Trophoblast cell (in vitro differentiated cells and primary cell): Measurements from ENCODE around the gene LPCAT1.

Experiments
- DNase-seq, 2 donors: peaks; one replicate each; pipeline ENCODE4 v3.0.0-alpha.2; 2016
- H2AFZ ChIP-seq: 2 replicates; pipeline ENCODE4 v1.6.1; 2013; ENCODE audit warnings: low read length, moderate library complexity, mild to moderate bottlenecking; ENCODE audit not compliant: insufficient read depth, poor library complexity
- H2AK5ac ChIP-seq: 2 replicates; pipeline ENCODE4 v1.6.1; 2013; ENCODE audit warnings: mild to moderate bottlenecking, low read length
- H2BK120ac ChIP-seq: 2 replicates; pipeline ENCODE4 v1.6.1; 2013; ENCODE audit warnings: low read length, mild to moderate bottlenecking, moderate library complexity; ENCODE audit not compliant: insufficient read depth, poor library complexity
- H2BK12ac ChIP-seq: 2 replicates; pipeline ENCODE4 v1.6.1; 2013; ENCODE audit warnings: mild to moderate bottlenecking, low read length, moderate library complexity
- H2BK5ac ChIP-seq: 2 replicates; pipeline ENCODE4 v1.6.1; 2013; ENCODE audit warnings: low read length, low read depth, moderate library complexity, mild to moderate bottlenecking; ENCODE audit not compliant: poor library complexity
- H3K14ac ChIP-seq: 2 replicates; pipeline ENCODE4 v1.6.1; 2013; ENCODE audit warnings: mild to moderate bottlenecking, low read length
- H3K18ac ChIP-seq: 2 replicates; pipeline ENCODE4 v1.6.1; 2013; ENCODE audit warnings: mild to moderate bottlenecking, low read length
- H3K23ac ChIP-seq: 2 replicates; pipeline ENCODE4 v1.6.1; 2013; ENCODE audit warnings: low read length
- H3K27ac ChIP-seq: 2 replicates; pipeline ENCODE4 v1.5.1; 2013; ENCODE audit warnings: low read depth, mild to moderate bottlenecking, inconsistent platforms, low read length, moderate library complexity
- H3K27me3 ChIP-seq: 2 replicates; pipeline ENCODE4 v1.6.1; 2013; ENCODE audit warnings: inconsistent platforms, mild to moderate bottlenecking, low read length, moderate library complexity; ENCODE audit not compliant: insufficient read depth
- H3K36me3 ChIP-seq, 2 experiments: 1 replicate in 1 of 2; 2 replicates in 1 of 2; pipeline ENCODE4 v1.6.1; 2013; ENCODE audit warnings: low read length in 2 of 2, mild to moderate bottlenecking in 2 of 2, moderate library complexity in 1 of 2; ENCODE audit not compliant: insufficient read depth in 2 of 2, control insufficient read depth in 1 of 2
- H3K4ac ChIP-seq: 2 replicates; pipeline ENCODE4 v1.6.1; 2013; ENCODE audit warnings: low read depth, mild to moderate bottlenecking, low read length, moderate library complexity
- H3K4me1 ChIP-seq, 2 experiments: 1 replicate in 1 of 2; 2 replicates in 1 of 2; pipeline ENCODE4 v1.6.1; 2013; ENCODE audit warnings: low read length in 2 of 2, mild to moderate bottlenecking in 2 of 2, moderate library complexity in 1 of 2; ENCODE audit not compliant: insufficient read depth in 2 of 2, control insufficient read depth in 1 of 2
- H3K4me2 ChIP-seq: 2 replicates; pipeline ENCODE4 v1.6.1; 2013; ENCODE audit warnings: inconsistent platforms, mild to moderate bottlenecking, low read length, moderate library complexity
- H3K4me3 ChIP-seq: 2 replicates; pipeline ENCODE4 v1.5.1; 2013; ENCODE audit warnings: mild to moderate bottlenecking, low read depth, low read length, inconsistent platforms
- H3K79me1 ChIP-seq: one replicate; pipeline ENCODE4 v1.6.1; 2013; ENCODE audit warnings: low read length
- H3K79me2 ChIP-seq: 2 replicates; pipeline ENCODE4 v1.6.1; 2013; ENCODE audit warnings: low read length, mild to moderate bottlenecking; ENCODE audit not compliant: control insufficient read depth, insufficient read depth, poor library complexity
- H3K9ac ChIP-seq: 2 replicates; pipeline ENCODE4 v1.6.1; 2013; ENCODE audit warnings: mild to moderate bottlenecking, low read length
- H3K9me3 ChIP-seq: 2 replicates; pipeline ENCODE4 v1.6.1; 2013; ENCODE audit warnings: low read depth, mild to moderate bottlenecking, control low read depth, inconsistent platforms, low read length; ENCODE audit not compliant: insufficient read depth
- H4K12ac ChIP-seq: 2 replicates; pipeline ENCODE4 v1.6.1; 2013; ENCODE audit warnings: low read depth, mild to moderate bottlenecking, low read length, moderate library complexity
- H4K8ac ChIP-seq: 2 replicates; pipeline ENCODE4 v1.6.1; 2013; ENCODE audit warnings: low read depth, mild to moderate bottlenecking, low read length, moderate library complexity
- H4K91ac ChIP-seq: one replicate; pipeline ENCODE4 v1.6.1; 2013; ENCODE audit warnings: low read depth, mild to moderate bottlenecking, low read length, moderate library complexity
- WGBS: extraction: QIAGEN DNeasy Blood & Tissue Kit; methylation state at CpG from one replicate; pipeline ENCODE4 v1.1.7; 2013; ENCODE audit warnings: missing lambda C conversion rate; ENCODE audit not compliant: insufficient read length, insufficient coverage; ENCODE audit errors: extremely low coverage; 5-methylcytosine and 5-hydroxymethylcytosine counted together

The LPCAT1 gene

DNA sequence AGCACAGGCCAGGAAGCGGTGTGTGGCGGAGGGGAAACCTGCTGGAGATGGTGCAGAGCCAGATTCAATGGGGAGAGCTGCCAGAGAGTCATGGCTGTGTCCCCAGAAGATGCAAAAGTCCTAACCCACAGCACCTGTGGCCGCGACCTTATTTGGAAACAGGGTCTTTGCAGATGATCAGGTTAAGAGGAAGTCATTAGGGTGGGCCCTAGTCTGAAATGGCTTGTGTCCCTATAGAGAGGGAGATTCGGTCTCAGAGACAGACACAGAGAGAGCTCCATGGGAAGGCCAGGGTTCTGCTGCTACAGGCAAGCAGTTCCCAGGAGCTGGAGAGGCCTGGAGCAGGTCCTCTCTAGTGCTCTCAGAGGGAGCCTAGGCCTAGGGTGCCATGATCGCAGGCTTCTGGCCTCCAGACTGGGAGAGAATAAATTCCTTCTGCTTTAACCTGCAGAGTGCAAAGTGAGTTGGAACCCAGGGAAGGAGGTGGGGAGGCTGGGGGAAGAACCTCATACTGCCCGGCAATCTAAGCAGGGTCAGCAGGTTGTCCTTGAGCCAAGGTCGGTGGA is 1.9 kb upstream of the LPCAT1 start:
- Histone ChIP-seq H2BK12ac (no peak overlapping the region), H3K27ac (no peak overlapping the region), H2AFZ (no peak overlapping the region), H4K91ac (no peak overlapping the region), H3K4me3 (no peak overlapping the region), H2BK120ac (no peak overlapping the region), H3K79me1 (peaks cover 24% of the 10 kb centered on the region), H3K18ac (no peak overlapping the region), H3K14ac (no peak overlapping the region), H3K9ac (no peak overlapping the region), H4K8ac (no peak overlapping the region), H2AK5ac (no peak overlapping the region), H3K23ac (no peak overlapping the region), H2BK5ac (no peak overlapping the region), H3K9me3 (no peaks in the 10 kb centered on the region), H3K36me3 (peaks cover 2 to 3% of the 10 kb centered on the region in 2 experiments), H3K4ac (no peak overlapping the region), H3K79me2 (peaks cover 21% of the 10 kb centered on the region), H3K4me1 (peaks cover 10 to 11% of the 10 kb centered on the region in 2 experiments), H3K4me2 (no peak overlapping the region), H3K27me3 (no peaks in the 10 kb centered on the region), H4K12ac (no peak overlapping the region)
- no peak for DNase-seq
- no CpG with 5 or more reads among the region's 8 CpGs for WGBS

DNA sequence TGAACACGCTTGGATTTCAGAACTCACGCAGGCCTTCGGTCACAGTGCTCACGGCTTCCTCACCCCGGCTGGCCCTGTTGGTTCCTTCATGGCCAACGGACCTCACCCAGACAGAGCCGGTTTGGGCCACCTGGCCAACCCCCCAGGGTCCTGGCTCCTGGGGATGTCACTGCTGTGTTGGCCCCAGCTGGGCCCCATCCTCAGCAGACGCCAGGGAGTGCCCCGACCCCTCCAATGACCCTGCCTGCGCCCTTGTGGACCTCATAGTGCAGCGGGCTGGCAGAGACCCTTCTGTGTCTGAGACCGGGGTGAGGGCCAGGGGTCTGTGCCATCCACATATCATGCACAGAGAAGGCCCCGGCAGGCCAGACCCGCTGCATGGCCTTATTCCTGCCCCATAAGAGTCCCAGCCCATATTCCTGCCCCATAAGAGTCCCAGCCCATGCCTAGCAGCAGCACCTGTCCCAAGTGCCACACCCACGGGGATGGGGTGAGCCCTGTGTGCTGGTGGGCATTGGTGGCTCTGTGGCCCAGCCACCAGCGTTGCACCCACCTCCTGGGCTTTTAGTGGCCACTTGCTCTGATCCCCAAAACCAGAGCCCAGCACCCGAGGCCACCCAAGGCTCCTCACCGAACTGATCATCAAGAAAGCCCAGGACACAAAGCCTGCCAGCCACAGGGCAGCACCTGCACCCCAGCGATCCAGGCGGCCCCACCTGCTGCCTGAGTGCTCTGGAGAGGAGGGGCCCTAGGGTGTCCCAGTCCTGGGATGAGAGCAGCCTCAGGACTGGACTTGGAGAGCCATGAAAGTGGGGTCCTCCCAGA is 1.3 kb upstream of the LPCAT1 start:
- Histone ChIP-seq H4K12ac (peak overlapping the region; percentile 99), H3K4me1 (peaks cover 10 to 11% of the 10 kb centered on the region in 2 experiments), H2AFZ (no peak overlapping the region), H3K4me2 (no peak overlapping the region), H3K4me3 (no peak overlapping the region), H2BK12ac (peak overlapping the region; percentile 11), H2BK5ac (no peak overlapping the region), H3K14ac (no peak overlapping the region), H3K36me3 (peaks cover 6 to 7% of the 10 kb centered on the region in 2 experiments), H3K23ac (no peak overlapping the region), H3K79me1 (peaks cover 24% of the 10 kb centered on the region), H3K4ac (no peak overlapping the region), H3K27ac (no peak overlapping the region), H4K8ac (peak overlapping the region; percentile 31), H3K18ac (no peak overlapping the region), H4K91ac (peak overlapping the region; percentile 95), H3K79me2 (peaks cover 24% of the 10 kb centered on the region), H2AK5ac (peak overlapping the region; percentile 94), H2BK120ac (peak overlapping the region; percentile 87), H3K27me3 (no peaks in the 10 kb centered on the region), H3K9me3 (no peaks in the 10 kb centered on the region), H3K9ac (no peak overlapping the region)
- no CpG with 5 or more reads among the region's 20 CpGs for WGBS
- DNase-seq: no peak

DNA sequence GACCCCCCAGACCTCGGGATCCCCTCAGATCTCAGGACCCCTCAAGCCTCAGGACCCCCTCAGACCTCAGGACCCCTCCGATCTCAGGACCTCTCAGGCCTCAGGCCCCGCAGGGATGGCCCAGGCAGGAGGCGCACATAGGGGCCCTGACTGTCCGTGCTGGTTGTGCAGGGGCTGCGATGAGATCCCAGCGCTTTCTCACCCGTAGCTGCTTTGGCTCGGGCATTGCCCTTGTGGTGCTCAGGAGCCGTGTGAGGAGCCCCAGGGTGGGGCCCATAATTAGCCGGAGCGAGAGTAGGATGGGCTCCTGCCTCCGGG is 680 bp upstream of the LPCAT1 start:
- H3K14ac ChIP-seq: peak overlapping the region; percentile 84
- H2AK5ac ChIP-seq: peak overlapping the region; percentile 94
- peak overlapping the region; percentile 69 for H2AFZ ChIP-seq
- H3K4ac ChIP-seq: peak overlapping the region; percentile 92
- peak overlapping the region; percentile 19 for H3K27ac ChIP-seq
- H3K4me3 ChIP-seq: peak overlapping the region; percentile 73
- no peaks in the 10 kb centered on the region for H3K9me3 ChIP-seq
- H3K36me3 ChIP-seq: peaks cover 11 to 12% of the 10 kb centered on the region in 2 experiments
- H3K9ac ChIP-seq: no peak overlapping the region
- H2BK5ac ChIP-seq: peak overlapping the region; percentile 61
- H3K4me1 ChIP-seq: peaks cover 13 to 15% of the 10 kb centered on the region in 2 experiments
- peak overlapping the region; percentile 99 for H4K12ac ChIP-seq
- H2BK120ac ChIP-seq: peak overlapping the region; percentile 87
- H3K79me1 ChIP-seq: peaks cover 24% of the 10 kb centered on the region
- H4K8ac ChIP-seq: peak overlapping the region; percentile 97
- H3K27me3 ChIP-seq: no peaks in the 10 kb centered on the region
- peak overlapping the region; percentile 95 for H4K91ac ChIP-seq
- H3K4me2 ChIP-seq: peak overlapping the region; percentile 92
- peak in 1 of 2 donors; percentile 49 for DNase-seq
- WGBS: no CpG with 5 or more reads among the region's 13 CpGs
- peak overlapping the region; percentile 51 for H2BK12ac ChIP-seq
- H3K79me2 ChIP-seq: peaks cover 29% of the 10 kb centered on the region
- H3K18ac ChIP-seq: peak overlapping the region; percentile 87
- H3K23ac ChIP-seq: no peak overlapping the region

DNA sequence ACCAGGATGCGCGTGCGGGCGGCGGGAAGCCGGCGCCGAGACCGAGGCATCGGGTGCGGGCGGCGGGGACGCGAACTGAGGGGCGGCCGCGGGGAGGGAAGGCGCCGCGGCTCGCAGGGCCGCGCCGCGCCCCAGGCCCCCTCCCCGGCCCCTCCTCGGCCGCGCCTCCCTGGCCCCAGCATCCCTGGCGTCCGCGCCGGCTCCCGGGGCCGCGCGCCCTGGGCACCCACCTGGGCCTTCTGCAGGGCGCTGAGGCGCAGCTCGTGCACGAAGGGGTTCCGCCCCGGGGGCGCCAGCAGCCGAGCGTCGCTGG is 324 bp downstream of the LPCAT1 start:
- Histone ChIP-seq H3K14ac (peak overlapping the region; percentile 74), H2BK12ac (no peak overlapping the region), H3K27ac (peak overlapping the region; percentile 43), H3K36me3 (peaks cover 18 to 21% of the 10 kb centered on the region in 2 experiments), H3K23ac (no peak overlapping the region), H3K18ac (peak overlapping the region; percentile 48), H3K4me1 (peaks cover 13 to 15% of the 10 kb centered on the region in 2 experiments), H3K79me1 (peaks cover 24% of the 10 kb centered on the region), H4K91ac (peak overlapping the region; percentile 90), H3K9me3 (no peaks in the 10 kb centered on the region), H3K9ac (peak overlapping the region; percentile 95), H4K12ac (peak overlapping the region; percentile 23), H2BK5ac (peak overlapping the region; percentile 18), H3K79me2 (peaks cover 35% of the 10 kb centered on the region), H3K4me3 (peak overlapping the region; percentile 93), H2BK120ac (peak overlapping the region; percentile 35), H3K4me2 (peak overlapping the region; percentile 92), H4K8ac (peak overlapping the region; percentile 78), H3K4ac (peak overlapping the region; percentile 88), H3K27me3 (no peaks in the 10 kb centered on the region), H2AK5ac (no peak overlapping the region), H2AFZ (peak overlapping the region; percentile 11)
- peak in 1 of 2 donors; percentile 17 for DNase-seq
- WGBS: no CpG with 5 or more reads among the region's 48 CpGs
